HL-60 (cell line): ENCODE data around the gene SEPTIN11.

Experiments
- DNase-seq, 2 experiments: peaks; one replicate each; pipeline ENCODE4 v3.0.0-alpha.2; 2010 to 2020; ENCODE audit warnings: low read depth in 1 of 2, low spot score in 1 of 2
- H3K27ac ChIP-seq: fragments of 250-450 bp; sonication (Bioruptor Pico); replicated peaks from 2 replicates; pipeline ENCODE4 v1.5.1; 2020; ENCODE audit warnings: mild to moderate bottlenecking, moderate library complexity
- H3K27me3 ChIP-seq: fragments of 250-450 bp; sonication (Bioruptor Pico); 2 replicates; pipeline ENCODE4 v1.5.1; 2021; ENCODE audit warnings: mild to moderate bottlenecking, moderate library complexity; ENCODE audit not compliant: insufficient read depth, poor library complexity, severe bottlenecking
- H3K4me3 ChIP-seq: replicated peaks from 2 replicates; pipeline ENCODE4 v1.5.1; 2011; ENCODE audit warnings: mild to moderate bottlenecking, control low read depth, low read length; ENCODE audit not compliant: insufficient read depth
- CTCF ChIP-seq: IDR thresholded peaks from one replicate; pipeline ENCODE4 v1.5.1; 2011; ENCODE audit warnings: low read length, control low read depth, inconsistent platforms; ENCODE audit not compliant: insufficient read depth
- GABPA ChIP-seq: IDR thresholded peaks from 2 replicates; pipeline ENCODE4 v1.6.1; 2012; ENCODE audit warnings: low read depth
- POLR2AphosphoS5 ChIP-seq: IDR thresholded peaks from 2 replicates; pipeline ENCODE4 v1.6.1; 2012; ENCODE audit warnings: low read depth
- REST ChIP-seq: IDR thresholded peaks from 2 replicates; pipeline ENCODE4 v1.6.1; 2012; ENCODE audit warnings: low read depth; ENCODE audit not compliant: insufficient replicate concordance
- SPI1 ChIP-seq: IDR thresholded peaks from 2 replicates; pipeline ENCODE4 v1.6.1; 2012; ENCODE audit warnings: low read depth, mild to moderate bottlenecking, borderline replicate concordance

The SEPTIN11 gene

GRCh38 chr4:76952656-76953582 is 3.4 kb downstream of the SEPTIN11 start:
- no peak overlapping the region for H3K27ac ChIP-seq
- H3K4me3 ChIP-seq = no peak overlapping the region
- TF ChIP-seq REST = no peak
- no peaks in the 10 kb centered on the region for H3K27me3 ChIP-seq
- no peak for DNase-seq

GRCh38 chr4:76953956-76954355 is 4.4 kb downstream of the SEPTIN11 start:
- DNase-seq = no peak
- TF ChIP-seq SPI1 = no peak
- TF ChIP-seq POLR2AphosphoS5 = no peak
- no peak for TF ChIP-seq CTCF
- no peak for TF ChIP-seq REST
- TF ChIP-seq GABPA = no peak
- H3K27me3 ChIP-seq = no peaks in the 10 kb centered on the region
- no peak overlapping the region for H3K27ac ChIP-seq
- H3K4me3 ChIP-seq = no peak overlapping the region

GRCh38 chr4:76954489-76954888 is 4.9 kb downstream of the SEPTIN11 start:
- Histone ChIP-seq H3K27me3 (no peaks in the 10 kb centered on the region), H3K4me3 (no peak overlapping the region), H3K27ac (no peak overlapping the region)
- TF ChIP-seq REST = no peak
- no peak for TF ChIP-seq GABPA
- TF ChIP-seq CTCF = no peak
- no peak for TF ChIP-seq SPI1
- no peak for TF ChIP-seq POLR2AphosphoS5
- DNase-seq = no peak
